Peyer's patch (tissue), 4 donors: ENCODE measurements around the gene NCKAP5. TPM values are rescaled to one million over a fixed set of nuclear protein-coding genes. Genes with fewer than 3 reads are reported as not detected.

Experiments
- DNase-seq, 3 donors: peaks; one replicate each; pipeline ENCODE4 v3.0.0-alpha.2; 2017 to 2019
- H3K27ac ChIP-seq, 4 donors: fragments of 200-600 bp; sonication (generic); one replicate each; pipeline ENCODE4 v1.5.1; 2016 to 2019
- H3K27me3 ChIP-seq, 2 donors: fragments of 200-600 bp; sonication (generic); one replicate each; pipeline ENCODE4 v1.5.1; 2019
- H3K36me3 ChIP-seq, 3 donors: fragments of 200-600 bp; sonication (generic); one replicate each; pipeline ENCODE4 v1.5.1; 2016 to 2019
- H3K4me1 ChIP-seq, 4 donors: fragments of 200-600 bp; sonication (generic); one replicate each; pipeline ENCODE4 v1.5.1; 2016 to 2019
- H3K4me3 ChIP-seq, 4 donors: fragments of 200-600 bp; sonication (generic); 1 replicate in 3 of 4; 2 replicates in 1 of 4; pipeline ENCODE4 v1.5.1; 2016 to 2019; ENCODE audit warnings: mild to moderate bottlenecking in 1 of 4
- H3K9me3 ChIP-seq, 4 donors: fragments of 200-600 bp; sonication (generic); one replicate each; pipeline ENCODE4 v1.5.1; 2016 to 2019; ENCODE audit warnings: mild to moderate bottlenecking in 1 of 4
- POLR2A ChIP-seq, 2 donors: fragments of 450-650 bp; IDR thresholded peaks; one replicate each; pipeline ENCODE4 v1.5.1; 2017; ENCODE audit warnings: antibody characterized with exemption in 2 of 2, mild to moderate bottlenecking in 2 of 2, moderate library complexity in 2 of 2
- total RNA-seq, 4 donors: library from RNA; depleted of rRNA; stranded (reverse); fragments of >200 nt; gene quantifications; one replicate each; pipeline ENCODE4 v1.1.0, GENCODE V29; 2016
- TF ChIP-seq, protein P1 (sequence below), 6 experiments: fragments of 450-650 bp in 4 of 6; fragments of 200-600 bp in 2 of 6; sonication (generic) in 1 of 6; IDR thresholded peaks; one replicate each; pipeline ENCODE4 v1.5.1; 2017 to 2019; ENCODE audit warnings: antibody characterized with exemption in 6 of 6, mild to moderate bottlenecking in 3 of 6, moderate library complexity in 1 of 6

NCKAP5 gene
- total RNA-seq, 4 donors from 2014 or later: 9.1 to 28.5 (median 22.5) TPM

GRCh38 chr2:133287709-133288108 is 280.6 kb downstream of the NCKAP5 start:
- Histone ChIP-seq H3K9me3 (no peaks in the 10 kb centered on the region), H3K36me3 (no peaks in the 10 kb centered on the region), H3K27me3 (no peaks in the 10 kb centered on the region), H3K4me1 (no peaks in the 10 kb centered on the region), H3K27ac (no peak overlapping the region), H3K4me3 (no peak overlapping the region)
- no peak for DNase-seq
- no peak for TF ChIP-seq POLR2A (IDR thresholded peaks at IDR 0.05)
- TF ChIP-seq, protein P1, sequence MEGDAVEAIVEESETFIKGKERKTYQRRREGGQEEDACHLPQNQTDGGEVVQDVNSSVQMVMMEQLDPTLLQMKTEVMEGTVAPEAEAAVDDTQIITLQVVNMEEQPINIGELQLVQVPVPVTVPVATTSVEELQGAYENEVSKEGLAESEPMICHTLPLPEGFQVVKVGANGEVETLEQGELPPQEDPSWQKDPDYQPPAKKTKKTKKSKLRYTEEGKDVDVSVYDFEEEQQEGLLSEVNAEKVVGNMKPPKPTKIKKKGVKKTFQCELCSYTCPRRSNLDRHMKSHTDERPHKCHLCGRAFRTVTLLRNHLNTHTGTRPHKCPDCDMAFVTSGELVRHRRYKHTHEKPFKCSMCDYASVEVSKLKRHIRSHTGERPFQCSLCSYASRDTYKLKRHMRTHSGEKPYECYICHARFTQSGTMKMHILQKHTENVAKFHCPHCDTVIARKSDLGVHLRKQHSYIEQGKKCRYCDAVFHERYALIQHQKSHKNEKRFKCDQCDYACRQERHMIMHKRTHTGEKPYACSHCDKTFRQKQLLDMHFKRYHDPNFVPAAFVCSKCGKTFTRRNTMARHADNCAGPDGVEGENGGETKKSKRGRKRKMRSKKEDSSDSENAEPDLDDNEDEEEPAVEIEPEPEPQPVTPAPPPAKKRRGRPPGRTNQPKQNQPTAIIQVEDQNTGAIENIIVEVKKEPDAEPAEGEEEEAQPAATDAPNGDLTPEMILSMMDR (IDR thresholded peaks at IDR 0.05): no peak

DNA sequence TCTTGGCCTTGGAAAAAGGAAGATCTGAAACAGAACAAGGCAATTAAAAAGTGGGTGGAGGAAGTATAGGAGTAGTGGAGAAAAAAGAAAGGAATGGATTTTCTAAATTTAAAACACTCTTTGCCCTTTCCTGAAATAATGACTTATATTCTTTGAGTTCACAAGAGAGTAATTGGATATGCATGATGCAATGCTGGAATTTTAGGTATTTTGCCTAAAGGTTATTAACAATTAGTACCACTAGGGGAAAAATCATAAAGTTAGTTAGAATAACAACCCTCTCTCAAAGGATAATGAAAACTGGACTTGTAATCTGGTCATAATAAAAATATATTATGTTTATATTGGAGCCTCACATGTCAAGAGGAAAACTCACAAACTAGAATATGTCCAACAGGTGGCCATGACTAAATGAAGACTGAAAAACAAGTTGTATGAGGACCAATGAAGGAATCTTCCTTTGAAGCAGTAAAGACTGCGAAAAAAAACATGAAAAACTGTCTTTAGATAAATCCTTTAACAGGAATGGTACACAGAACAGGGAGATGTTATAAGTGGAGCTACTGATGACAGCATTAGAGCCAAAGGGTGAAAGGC is 281.8 kb downstream of the NCKAP5 start:
- Histone ChIP-seq H3K4me3 (no peak overlapping the region), H3K27ac (no peak overlapping the region), H3K9me3 (no peaks in the 10 kb centered on the region), H3K36me3 (no peaks in the 10 kb centered on the region), H3K4me1 (no peaks in the 10 kb centered on the region), H3K27me3 (no peaks in the 10 kb centered on the region)
- DNase-seq: no peak
- TF ChIP-seq POLR2A (IDR thresholded peaks at IDR 0.05): no peak
- TF ChIP-seq, protein P1 (IDR thresholded peaks at IDR 0.05): no peak

GRCh38 chr2:133273031-133273430 is 295.2 kb downstream of the NCKAP5 start:
- TF ChIP-seq, protein P1 (IDR thresholded peaks at IDR 0.05): no peak
- TF ChIP-seq POLR2A (IDR thresholded peaks at IDR 0.05): no peak
- no peak for DNase-seq
- H3K27ac ChIP-seq: no peak overlapping the region
- no peaks in the 10 kb centered on the region for H3K36me3 ChIP-seq
- no peaks in the 10 kb centered on the region for H3K27me3 ChIP-seq
- H3K9me3 ChIP-seq: no peaks in the 10 kb centered on the region
- no peaks in the 10 kb centered on the region for H3K4me1 ChIP-seq
- no peak overlapping the region for H3K4me3 ChIP-seq

DNA sequence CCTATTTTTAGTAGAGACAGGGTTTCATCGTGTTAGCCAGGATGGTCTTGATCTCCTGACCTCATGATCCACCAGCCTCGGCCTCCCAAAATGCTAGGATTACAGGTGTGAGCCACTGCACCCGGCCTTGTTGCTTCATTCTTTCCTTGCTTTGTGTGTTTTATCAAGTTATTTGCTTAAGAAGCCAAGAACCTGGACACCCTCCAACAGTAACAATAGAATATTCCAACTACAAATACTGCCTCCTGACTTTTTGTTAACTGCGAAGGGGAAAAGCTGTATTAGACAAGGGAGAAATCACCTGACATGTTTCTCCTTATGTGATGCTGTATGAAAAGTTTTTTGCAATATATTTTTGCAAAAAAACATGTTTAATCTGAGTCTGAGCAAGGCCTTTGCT is 297.2 kb downstream of the NCKAP5 start:
- no peak for TF ChIP-seq POLR2A (IDR thresholded peaks at IDR 0.05)
- TF ChIP-seq, protein P1 (IDR thresholded peaks at IDR 0.05): no peak

GRCh38 chr2:133270550-133270949 is 297.7 kb downstream of the NCKAP5 start:
- no peaks in the 10 kb centered on the region for H3K9me3 ChIP-seq
- H3K27me3 ChIP-seq: peaks cover 0 to 8% of the 10 kb centered on the region in 2 donors
- DNase-seq: no peak
- H3K36me3 ChIP-seq: no peaks in the 10 kb centered on the region
- no peak for TF ChIP-seq POLR2A (IDR thresholded peaks at IDR 0.05)
- TF ChIP-seq, protein P1 (IDR thresholded peaks at IDR 0.05): no peak
- no peak overlapping the region for H3K27ac ChIP-seq
- peaks cover 0 to 14% (median 0%) of the 10 kb centered on the region in 4 donors for H3K4me1 ChIP-seq
- H3K4me3 ChIP-seq: no peak overlapping the region

More for the DNA sequence above, 297.2 kb downstream of the NCKAP5 start:
- Histone ChIP-seq H3K9me3 (no peaks in the 10 kb centered on the region), H3K27ac (no peak overlapping the region), H3K27me3 (peaks cover 0 to 8% of the 10 kb centered on the region in 2 donors), H3K36me3 (no peaks in the 10 kb centered on the region), H3K4me3 (no peak overlapping the region), H3K4me1 (peaks cover 0 to 9% (median 0%) of the 10 kb centered on the region in 4 donors)
- no peak for DNase-seq
